HG03060 (cell line): ENCODE measurements around the gene PRKCI.
A peak's percentile ranks its signal among the peaks of the same experiment; 100 is the strongest.
"Not testable (repeated sequence)": the region's sequence is repeated elsewhere in the genome, so short reads cannot be mapped to it uniquely, and the experiment has no call there.

Source experiments
- ATAC-seq: cut with Tn5 transposase; IDR thresholded peaks from one replicate; pipeline ENCODE4 v1.9.1; 2021; ENCODE audit warnings: low read depth, moderate number of reproducible peaks; ENCODE audit not compliant: unreplicated experiment

The PRKCI gene

GRCh38 chr3:170221924-170222646 lies at the start of gene PRKCI:
Gene PRKCI, plus strand, starts transcription at chr3:170222424. Its CDS starts 246 bp downstream, at chr3:170222670.
- ATAC-seq = peak; percentile 84

GRCh38 chr3:170178651-170179050 lies 43.6 kb upstream of the PRKCI start:
- ATAC-seq = no peak

GRCh38 chr3:170179432-170179831 lies 42.8 kb upstream of the PRKCI start:
- ATAC-seq = no peak

- peak; percentile 12 for ATAC-seq
Observed at GRCh38 chr3:170180079-170180907, 41.9 kb upstream of the PRKCI start.

GRCh38 chr3:170180908-170181885 lies 41.0 kb upstream of the PRKCI start, which contains the start of gene PHC3:
Gene PHC3, minus strand, starts transcription at chr3:170181733. Its CDS starts 18 bp downstream, at chr3:170181715.
- peak; percentile 66 for ATAC-seq

- ATAC-seq = no peak
Observed at GRCh38 chr3:170189398-170190256, 32.6 kb upstream of the PRKCI start.

GRCh38 chr3:170195759-170196158 lies 26.5 kb upstream of the PRKCI start:
- ATAC-seq = not testable (repeated sequence)

GRCh38 chr3:170196833-170197232 lies 25.4 kb upstream of the PRKCI start:
- ATAC-seq = no peak

GRCh38 chr3:170200987-170201386 lies 21.2 kb upstream of the PRKCI start:
- no peak for ATAC-seq

- no peak for ATAC-seq
Observed at GRCh38 chr3:170201527-170201926, 20.7 kb upstream of the PRKCI start.

GRCh38 chr3:170203457-170203856 lies 18.8 kb upstream of the PRKCI start:
- ATAC-seq = no peak

- ATAC-seq = no peak
Observed at GRCh38 chr3:170204023-170204472, 18.2 kb upstream of the PRKCI start.

GRCh38 chr3:170204509-170204908 lies 17.7 kb upstream of the PRKCI start:
- no peak for ATAC-seq

- no peak for ATAC-seq
Observed at GRCh38 chr3:170205302-170205701, 16.9 kb upstream of the PRKCI start.

- not testable (repeated sequence) for ATAC-seq
Observed at GRCh38 chr3:170206164-170206762, 16.0 kb upstream of the PRKCI start.

- no peak for ATAC-seq
Observed at GRCh38 chr3:170207717-170208116, 14.5 kb upstream of the PRKCI start.

- ATAC-seq = no peak
Observed at GRCh38 chr3:170211668-170212067, 10.6 kb upstream of the PRKCI start.

GRCh38 chr3:170219850-170220249 lies 2.4 kb upstream of the PRKCI start:
- no peak for ATAC-seq

GRCh38 chr3:170220871-170221270 lies 1.4 kb upstream of the PRKCI start:
- ATAC-seq = no peak
